HG02678 (cell line): ENCODE results near the gene ADAM11.

Source experiments
- ATAC-seq: cut with Tn5 transposase; IDR thresholded peaks from one replicate; pipeline ENCODE4 v1.9.1; 2021; ENCODE audit warnings: mild to moderate bottlenecking, moderate library complexity; ENCODE audit not compliant: unreplicated experiment

Gene ADAM11

GRCh38 chr17:44775136-44775837 lies 16.5 kb downstream of the ADAM11 start:
- ATAC-seq, result peak; percentile 88

DNA sequence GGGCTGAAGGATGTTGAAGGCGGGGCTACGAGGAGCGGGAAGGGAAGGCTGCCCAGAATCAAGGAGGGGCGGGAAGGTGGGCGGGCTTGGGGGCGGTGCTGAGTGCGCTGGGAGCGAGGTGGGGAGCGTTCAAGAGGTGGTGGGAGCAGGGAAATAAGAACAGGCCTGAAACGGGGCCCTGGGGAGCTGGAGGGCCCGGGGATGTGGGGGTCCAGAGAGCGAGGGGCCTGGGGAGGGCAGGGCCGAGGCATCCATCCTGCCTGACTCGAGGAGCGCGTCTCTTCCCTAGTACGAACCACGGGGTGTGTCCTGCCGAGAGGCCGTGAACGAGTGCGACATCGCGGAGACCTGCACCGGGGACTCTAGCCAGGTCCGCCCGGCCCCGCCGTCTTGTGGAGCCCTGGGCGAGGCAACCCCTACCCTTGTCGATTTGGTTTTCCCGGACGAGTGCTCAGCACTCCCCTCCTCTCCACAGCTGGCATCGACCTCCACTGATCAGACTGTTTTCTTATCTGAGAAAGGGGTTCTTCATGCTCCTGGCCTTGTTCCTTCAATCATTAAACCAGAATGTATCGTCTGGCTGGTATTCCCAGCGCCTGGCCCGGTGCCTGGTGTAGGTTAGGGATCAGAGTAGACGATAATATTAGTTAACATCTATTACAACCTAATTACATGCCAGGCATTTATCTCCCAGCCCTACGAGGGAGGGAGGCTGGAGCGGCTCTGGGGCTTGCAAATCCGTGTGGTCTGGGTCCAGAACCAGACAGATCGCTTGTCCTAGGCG lies 17.2 kb downstream of the ADAM11 start:
- peak; percentile 18 for ATAC-seq

DNA sequence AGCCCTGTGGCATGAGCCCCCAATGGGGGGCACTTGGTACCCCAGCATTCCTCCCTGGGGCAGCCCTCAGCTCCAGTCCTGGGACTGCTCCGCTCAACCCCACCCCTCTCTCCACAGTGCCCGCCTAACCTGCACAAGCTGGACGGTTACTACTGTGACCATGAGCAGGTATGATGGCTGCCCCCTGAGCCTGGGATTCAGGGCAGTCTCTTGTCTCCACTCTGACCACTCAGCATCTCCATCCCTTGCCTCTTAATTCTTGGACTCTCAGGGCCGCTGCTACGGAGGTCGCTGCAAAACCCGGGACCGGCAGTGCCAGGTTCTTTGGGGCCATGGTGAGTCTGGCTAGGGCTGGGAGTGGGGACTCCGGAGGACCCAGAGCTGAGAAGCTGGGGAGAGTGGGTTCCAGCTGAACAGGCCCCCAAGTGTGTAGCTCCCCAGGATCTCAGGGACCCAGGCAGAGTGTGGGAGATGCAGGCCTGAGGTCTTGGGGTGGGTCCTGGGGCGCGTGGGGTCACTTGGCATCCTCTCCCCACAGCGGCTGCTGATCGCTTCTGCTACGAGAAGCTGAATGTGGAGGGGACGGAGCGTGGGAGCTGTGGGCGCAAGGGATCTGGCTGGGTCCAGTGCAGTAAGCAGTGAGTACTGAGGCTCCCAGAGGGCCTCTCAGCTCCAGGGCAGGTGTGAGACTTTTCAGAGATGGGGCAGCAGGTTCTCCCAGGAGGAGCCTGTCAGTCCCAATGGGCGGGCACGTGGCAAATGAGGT lies 18.0 kb downstream of the ADAM11 start:
- ATAC-seq, result no peak

DNA sequence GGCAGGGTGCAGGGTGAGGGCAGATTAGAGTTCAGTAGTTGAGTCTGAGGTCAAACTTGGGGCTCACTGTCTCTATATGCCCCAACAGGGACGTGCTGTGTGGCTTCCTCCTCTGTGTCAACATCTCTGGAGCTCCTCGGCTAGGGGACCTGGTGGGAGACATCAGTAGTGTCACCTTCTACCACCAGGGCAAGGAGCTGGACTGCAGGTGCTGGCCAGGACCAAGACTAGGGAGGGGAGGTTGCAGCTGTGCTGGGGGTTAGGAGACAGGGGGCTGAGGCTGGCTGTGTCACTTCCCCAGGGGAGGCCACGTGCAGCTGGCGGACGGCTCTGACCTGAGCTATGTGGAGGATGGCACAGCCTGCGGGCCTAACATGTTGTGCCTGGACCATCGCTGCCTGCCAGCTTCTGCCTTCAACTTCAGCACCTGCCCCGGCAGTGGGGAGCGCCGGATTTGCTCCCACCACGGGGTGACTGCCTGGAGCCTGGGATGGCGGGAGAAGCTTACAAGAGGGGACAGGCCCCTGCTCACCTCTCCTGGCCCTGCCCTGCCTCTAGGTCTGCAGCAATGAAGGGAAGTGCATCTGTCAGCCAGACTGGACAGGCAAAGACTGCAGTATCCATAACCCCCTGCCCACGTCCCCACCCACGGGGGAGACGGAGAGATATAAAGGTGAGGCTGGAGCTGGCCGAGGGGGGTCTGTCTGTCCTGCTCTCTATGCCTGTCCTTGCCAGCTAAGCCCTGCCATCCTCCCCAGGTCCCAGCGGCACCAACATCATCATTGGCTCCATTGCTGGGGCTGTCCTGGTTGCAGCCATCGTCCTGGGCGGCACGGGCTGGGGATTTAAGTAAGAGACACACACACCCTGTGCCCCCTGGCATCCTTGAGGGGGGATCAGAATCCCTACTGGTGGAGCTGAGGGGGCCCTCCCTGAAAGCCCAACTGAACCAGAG lies 18.9 kb downstream of the ADAM11 start:
- no peak for ATAC-seq

DNA sequence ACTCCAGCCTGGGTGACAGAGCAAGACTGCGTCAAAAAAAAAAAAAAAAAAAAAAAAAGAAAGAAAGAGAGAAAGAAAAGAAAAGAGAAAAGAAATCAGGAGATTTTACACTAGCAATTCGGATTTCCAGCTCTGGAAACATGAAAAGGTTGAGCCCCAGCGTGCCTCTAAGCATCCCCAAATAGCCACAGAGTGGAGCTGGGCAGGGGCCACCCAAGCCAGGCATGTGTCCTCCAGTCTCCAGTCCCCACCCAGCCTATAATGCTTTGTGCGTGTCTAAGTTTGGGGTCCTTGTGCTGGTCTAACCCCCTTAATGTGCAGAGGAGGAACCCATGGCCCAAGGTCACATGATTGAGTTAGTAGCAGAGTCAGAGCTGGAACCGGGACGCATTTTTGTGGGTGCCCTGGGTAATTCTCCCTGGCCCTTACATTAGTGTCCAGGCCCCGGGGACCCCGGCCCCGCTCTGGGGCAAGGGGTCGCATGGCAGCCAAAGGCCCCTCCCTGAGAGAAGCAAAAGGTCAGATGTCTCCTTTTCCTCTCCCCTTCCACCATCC lies 19.9 kb downstream of the ADAM11 start:
- no peak for ATAC-seq

GRCh38 chr17:44779211-44780025 lies 20.6 kb downstream of the ADAM11 start:
- ATAC-seq, result no peak

DNA sequence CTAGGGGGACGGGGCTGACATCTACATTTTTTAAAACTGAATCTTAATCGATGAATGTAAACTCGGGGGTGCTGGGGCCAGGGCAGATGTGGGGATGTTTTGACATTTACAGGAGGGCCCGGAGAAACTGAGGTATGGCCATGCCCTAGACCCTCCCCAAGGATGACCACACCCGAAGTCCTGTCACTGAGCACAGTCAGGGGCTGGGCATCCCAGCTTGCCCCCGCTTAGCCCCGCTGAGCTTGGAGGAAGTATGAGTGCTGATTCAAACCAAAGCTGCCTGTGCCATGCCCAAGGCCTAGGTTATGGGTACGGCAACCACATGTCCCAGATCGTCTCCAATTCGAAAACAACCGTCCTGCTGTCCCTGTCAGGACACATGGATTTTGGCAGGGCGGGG lies 21.4 kb downstream of the ADAM11 start:
- ATAC-seq, result no peak

DNA sequence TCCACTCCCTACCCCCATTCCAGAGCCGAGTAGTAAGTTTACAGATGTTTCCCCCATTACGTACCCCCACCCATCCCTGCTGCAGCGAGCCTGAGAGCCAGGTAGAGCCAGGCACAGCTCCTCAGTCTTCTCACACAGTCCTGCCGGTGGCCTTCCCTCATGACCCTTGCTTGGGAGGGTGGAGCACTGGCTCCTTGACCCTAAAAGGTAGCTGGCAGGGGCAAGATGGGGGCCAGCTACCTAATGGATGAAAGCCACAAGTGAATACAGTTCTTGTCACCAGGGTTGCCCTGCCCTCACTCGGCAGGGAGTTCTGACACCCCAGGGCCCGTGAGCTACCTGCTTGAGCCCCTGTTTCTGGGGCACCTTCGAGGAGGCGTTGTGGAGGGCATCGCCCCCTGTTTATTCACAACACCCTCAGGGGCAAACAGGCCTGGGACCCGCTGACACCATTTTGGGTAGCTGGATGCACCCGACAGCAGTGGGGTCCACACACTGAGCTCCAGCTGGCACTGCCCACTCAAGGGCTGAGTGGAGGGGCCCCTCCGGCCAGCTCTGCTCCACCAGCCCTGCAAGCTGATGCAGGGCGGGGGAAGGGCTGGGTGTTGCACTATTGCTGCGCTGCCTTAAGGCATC lies 22.2 kb downstream of the ADAM11 start:
- no peak for ATAC-seq

DNA sequence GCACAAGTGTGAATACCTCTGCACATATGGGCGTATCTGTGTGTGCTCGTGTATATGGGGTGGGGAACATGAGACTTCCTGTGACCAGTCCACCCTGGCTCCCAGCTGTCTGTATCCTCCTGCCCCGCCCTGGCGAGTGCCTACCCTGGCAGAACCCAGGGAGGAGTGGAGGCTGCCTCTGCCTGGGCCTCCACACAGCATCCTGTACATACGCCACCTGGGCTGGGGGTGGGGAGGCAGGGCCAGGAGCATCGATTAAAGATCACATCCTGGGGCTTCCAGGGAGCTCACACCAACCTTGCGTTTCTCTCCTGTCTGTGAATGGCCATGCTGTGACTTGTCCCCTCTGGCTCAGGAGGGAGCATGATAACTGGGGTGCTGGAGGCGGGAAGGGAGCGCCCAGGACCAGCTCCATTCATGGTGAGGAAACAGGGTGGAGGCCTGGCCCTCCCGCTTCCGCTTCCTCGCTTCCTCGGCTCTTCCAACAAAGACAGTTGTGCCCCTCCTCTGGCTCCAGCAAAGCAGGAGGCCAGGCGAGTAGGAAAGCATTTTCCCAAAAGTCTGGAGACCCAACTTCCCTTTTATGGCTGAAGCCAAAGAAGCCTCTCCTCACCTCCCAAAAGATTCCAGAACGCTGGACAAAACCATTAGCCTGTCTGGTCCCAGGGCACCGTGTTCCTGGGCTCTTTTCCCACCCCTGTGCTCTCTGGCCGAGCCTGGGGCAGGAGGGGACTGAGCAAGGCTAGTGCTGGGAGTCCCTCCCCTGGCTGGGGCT lies 22.9 kb downstream of the ADAM11 start:
- ATAC-seq, result no peak

DNA sequence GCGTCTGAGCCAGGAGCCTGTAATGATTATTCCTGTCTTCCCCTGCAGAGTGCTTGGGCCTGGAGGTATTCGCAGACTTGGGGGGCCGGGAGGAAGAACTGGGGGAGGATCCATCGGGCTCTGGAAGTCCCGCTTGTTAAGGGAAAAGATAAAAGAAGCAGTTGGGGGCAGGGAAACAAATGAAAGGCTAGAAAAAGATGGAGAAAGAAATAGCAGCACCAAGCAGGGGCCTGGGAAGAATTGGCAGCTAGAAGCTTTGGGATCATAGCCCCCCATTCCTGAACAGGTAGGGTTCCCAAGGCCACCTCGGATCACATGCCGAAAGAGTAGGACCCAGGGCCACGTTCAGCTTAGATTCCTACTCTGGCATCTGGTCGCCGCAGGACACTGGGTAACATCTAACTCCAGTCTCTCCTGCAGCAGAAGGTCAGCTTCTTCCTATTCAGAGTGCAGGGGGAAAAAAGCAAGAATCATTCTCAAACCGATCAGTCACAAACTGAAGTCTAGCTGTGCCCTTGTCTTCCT lies 23.6 kb downstream of the ADAM11 start:
- no peak for ATAC-seq

GRCh38 chr17:44785921-44786320 lies 27.1 kb downstream of the ADAM11 start:
- no peak for ATAC-seq

- ATAC-seq, result no peak
These were observed 27.8 kb downstream of the ADAM11 start for GRCh38 chr17:44786551-44787081.

DNA sequence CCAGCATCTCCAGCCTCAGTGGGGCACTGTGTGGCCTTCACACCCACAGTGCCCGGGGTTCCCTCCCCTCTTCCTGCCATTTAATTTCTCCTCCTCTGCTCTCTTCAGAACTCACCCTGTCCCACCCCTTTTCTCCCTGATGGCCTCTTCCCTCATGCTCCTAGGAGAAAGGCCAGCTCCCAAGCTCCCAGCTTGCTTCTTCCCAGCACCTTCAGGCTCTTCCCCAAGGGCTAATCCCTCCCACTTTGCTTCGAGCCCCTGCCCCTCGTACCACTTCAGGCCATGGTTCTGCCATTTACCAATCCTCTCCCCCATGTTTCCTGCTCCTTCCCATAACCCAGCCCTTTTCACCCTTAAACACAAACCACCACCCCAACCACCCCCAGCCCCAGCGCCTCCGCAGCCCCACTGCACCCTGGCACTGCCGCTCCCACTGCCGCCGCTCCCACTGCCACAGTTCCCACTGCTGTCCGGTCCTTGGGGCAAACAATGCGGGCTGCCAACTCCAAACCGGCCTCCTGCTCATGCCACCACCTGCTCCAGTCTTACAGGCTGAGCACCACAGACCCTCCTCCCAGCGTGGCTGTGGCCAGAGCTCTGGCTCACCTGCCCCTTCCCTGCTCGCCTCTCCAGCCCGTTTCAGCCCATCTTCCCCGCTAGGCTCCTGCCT lies 28.6 kb downstream of the ADAM11 start:
- no peak for ATAC-seq

DNA sequence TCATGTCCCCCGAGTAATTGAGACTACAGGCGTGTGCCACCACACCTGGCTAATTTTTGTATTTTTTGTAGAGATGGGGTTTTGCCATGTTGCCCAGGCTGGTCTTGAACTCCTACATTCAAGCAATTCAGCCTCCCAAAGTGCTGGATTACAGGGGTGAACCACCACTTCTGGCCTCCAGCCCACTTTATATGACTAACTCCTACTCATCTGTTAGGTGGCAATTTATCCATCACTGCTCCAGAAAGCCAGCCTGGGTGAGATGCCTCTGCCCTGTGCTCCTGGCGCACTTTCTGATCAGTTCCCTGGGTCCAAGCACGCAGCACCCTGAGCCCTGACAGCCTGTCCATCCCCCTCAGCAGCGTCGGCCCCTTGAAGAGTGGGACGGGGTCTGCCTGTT lies 29.4 kb downstream of the ADAM11 start:
- no peak for ATAC-seq

GRCh38 chr17:44792276-44792675 lies 33.5 kb downstream of the ADAM11 start:
- ATAC-seq, result no peak

GRCh38 chr17:44793885-44794842 lies 35.4 kb downstream of the ADAM11 start:
- no peak for ATAC-seq
